GM23338 (cell line): ENCODE measurements around the gene STARD13. TPM values are rescaled to one million over a fixed set of nuclear protein-coding genes. Genes with fewer than 3 reads are reported as not detected.

Source experiments
- ATAC-seq: fragments of 200-7000 bp; cut with Tn5 transposase; 3 replicates; pipeline ENCODE4 v1.9.1; 2020
- DNase-seq: peaks from one replicate; pipeline ENCODE4 v3.0.0-alpha.2; 2015; ENCODE audit warnings: low spot score
- H2AFZ ChIP-seq: fragments of 200-600 bp; sonication (generic); 2 replicates; pipeline ENCODE4 v1.8.0; 2016; ENCODE audit warnings: antibody characterized with exemption, mild to moderate bottlenecking, moderate library complexity
- H3F3A ChIP-seq: fragments of 200-600 bp; sonication (generic); replicated peaks from 2 replicates; pipeline ENCODE4 v1.8.0; 2017; ENCODE audit warnings: antibody characterized with exemption, mixed run types, low read depth
- H3K27ac ChIP-seq: fragments of 200-600 bp; sonication (generic); 2 replicates; pipeline ENCODE4 v1.6.1; 2016; ENCODE audit warnings: low read depth
- H3K27me3 ChIP-seq: fragments of 200-600 bp; sonication (generic); 2 replicates; pipeline ENCODE4 v1.8.0; 2016; ENCODE audit warnings: mild to moderate bottlenecking, mixed run types, moderate library complexity; ENCODE audit not compliant: insufficient read depth
- H3K36me3 ChIP-seq: fragments of 200-600 bp; sonication (generic); 2 replicates; pipeline ENCODE4 v1.8.0; 2016; ENCODE audit warnings: mild to moderate bottlenecking; ENCODE audit not compliant: insufficient read depth
- H3K4me1 ChIP-seq: fragments of 200-600 bp; sonication (generic); 2 replicates; pipeline ENCODE4 v1.8.0; 2016; ENCODE audit warnings: mild to moderate bottlenecking, moderate library complexity; ENCODE audit not compliant: insufficient read depth
- H3K4me2 ChIP-seq: fragments of 200-600 bp; sonication (generic); 2 replicates; pipeline ENCODE4 v1.7.1; 2017; ENCODE audit warnings: mixed run types
- H3K4me3 ChIP-seq: fragments of 200-600 bp; sonication (generic); 2 replicates; pipeline ENCODE4 v1.6.1; 2016; ENCODE audit warnings: mixed run types
- H3K79me2 ChIP-seq: fragments of 200-600 bp; sonication (generic); replicated peaks from 2 replicates; pipeline ENCODE4 v1.8.0; 2017; ENCODE audit warnings: mild to moderate bottlenecking; ENCODE audit not compliant: insufficient read depth
- H3K9me2 ChIP-seq: fragments of 200-600 bp; sonication (generic); 2 replicates; pipeline ENCODE4 v1.8.0; 2017; ENCODE audit not compliant: insufficient read depth
- H4K20me1 ChIP-seq: fragments of 200-600 bp; sonication (generic); replicated peaks from 2 replicates; pipeline ENCODE4 v1.8.0; 2017; ENCODE audit warnings: mild to moderate bottlenecking; ENCODE audit not compliant: insufficient read depth
- H3K27ac Mint-ChIP-seq: 2 replicates; pipeline ENCODE4 v1.8.0; 2020; ENCODE audit warnings: inconsistent platforms, mild to moderate bottlenecking, moderate library complexity, mixed read lengths
- H3K27me3 Mint-ChIP-seq: 3 replicates; pipeline ENCODE4 v1.8.0; 2022; ENCODE audit warnings: low read depth, mild to moderate bottlenecking, moderate library complexity, mixed read lengths, inconsistent platforms; ENCODE audit not compliant: insufficient read depth, poor library complexity
- H3K36me3 Mint-ChIP-seq: 3 replicates; pipeline ENCODE4 v1.8.0; 2021; ENCODE audit warnings: low read depth, mild to moderate bottlenecking, inconsistent platforms, moderate library complexity, mixed read lengths
- H3K4me1 Mint-ChIP-seq: 3 replicates; pipeline ENCODE4 v1.8.0; 2020; ENCODE audit warnings: mild to moderate bottlenecking, inconsistent platforms, mixed read lengths
- H3K4me3 Mint-ChIP-seq: 3 replicates; pipeline ENCODE4 v1.8.0; 2021; ENCODE audit warnings: moderate library complexity, mild to moderate bottlenecking, inconsistent platforms, mixed read lengths
- H3K9me3 Mint-ChIP-seq: 3 replicates; pipeline ENCODE4 v1.8.0; 2020; ENCODE audit warnings: moderate library complexity, mild to moderate bottlenecking, inconsistent platforms, mixed read lengths
- CREB1 ChIP-seq: fragments of 250-450 bp; sonication (Bioruptor Pico); IDR thresholded peaks from 2 replicates; pipeline ENCODE4 v1.5.0; 2020; ENCODE audit warnings: low read depth, mild to moderate bottlenecking, moderate library complexity
- CTCF ChIP-seq, 2 experiments: fragments of 200-600 bp in 1 of 2; sonication (generic) in 1 of 2; conservative IDR thresholded peaks; 2 replicates each; pipeline versions ENCODE4 v1.5.1 to v1.6.1; 2016 to 2017; ENCODE audit warnings: antibody characterized with exemption in 2 of 2, low read depth in 2 of 2, mild to moderate bottlenecking in 2 of 2, moderate library complexity in 1 of 2
- EZH2 ChIP-seq: fragments of 200-600 bp; sonication (generic); IDR thresholded peaks from one replicate; pipeline ENCODE4 v1.8.0; 2017; ENCODE audit warnings: antibody characterized with exemption, mild to moderate bottlenecking, low read depth; ENCODE audit not compliant: unreplicated experiment
- EZH2phosphoT487 ChIP-seq: fragments of 200-600 bp; sonication (generic); IDR thresholded peaks from one replicate; pipeline ENCODE4 v1.8.1; 2018; ENCODE audit warnings: antibody characterized with exemption; ENCODE audit not compliant: unreplicated experiment
- JUNB ChIP-seq: IDR thresholded peaks from one replicate; pipeline ENCODE4 v1.6.1; 2016; ENCODE audit warnings: antibody characterized with exemption; ENCODE audit not compliant: unreplicated experiment
- POLR2AphosphoS5 ChIP-seq: IDR thresholded peaks from 2 replicates; pipeline ENCODE4 v1.6.1; 2016; ENCODE audit warnings: antibody characterized with exemption, low read depth
- REST ChIP-seq: IDR thresholded peaks from one replicate; pipeline ENCODE4 v1.6.1; 2018; ENCODE audit warnings: antibody characterized with exemption; ENCODE audit not compliant: unreplicated experiment
- STAT1 ChIP-seq: IDR thresholded peaks from one replicate; pipeline ENCODE4 v1.6.1; 2016; ENCODE audit warnings: antibody characterized with exemption; ENCODE audit not compliant: unreplicated experiment
- ZNF331 ChIP-seq: fragments of 250-450 bp; sonication (Bioruptor Pico); IDR thresholded peaks from 2 replicates; pipeline ENCODE4 v1.5.0; 2020; ENCODE audit warnings: low read depth, mild to moderate bottlenecking, moderate library complexity
- polyA plus RNA-seq: library from polyadenylated mRNA; unstranded; fragments of >200 nt; fragmentation: Nextera tagmentation; extraction: Ambion mirVana; gene quantifications from 2 replicates; pipeline ENCODE4 v1.2.1, GENCODE V29; 2016
- total RNA-seq: library from RNA; depleted of rRNA; stranded (reverse); fragments of >200 nt; shearing (Covaris generic); gene quantifications from 2 replicates; pipeline ENCODE4 v1.2.3, GENCODE V29; 2014
- TF ChIP-seq, protein P1 (sequence below): fragments of 250-450 bp; sonication (Bioruptor Pico); IDR thresholded peaks from 2 replicates; pipeline ENCODE4 v1.5.0; 2020; ENCODE audit warnings: mild to moderate bottlenecking, moderate library complexity
- TF ChIP-seq, protein P2 (sequence below): IDR thresholded peaks from 2 replicates; pipeline ENCODE4 v1.6.1; 2016; ENCODE audit warnings: antibody characterized with exemption

Gene STARD13
- total and polyA plus RNA-seq, 2 experiments from 2014 or later = 3.2 to 5.2 TPM

DNA sequence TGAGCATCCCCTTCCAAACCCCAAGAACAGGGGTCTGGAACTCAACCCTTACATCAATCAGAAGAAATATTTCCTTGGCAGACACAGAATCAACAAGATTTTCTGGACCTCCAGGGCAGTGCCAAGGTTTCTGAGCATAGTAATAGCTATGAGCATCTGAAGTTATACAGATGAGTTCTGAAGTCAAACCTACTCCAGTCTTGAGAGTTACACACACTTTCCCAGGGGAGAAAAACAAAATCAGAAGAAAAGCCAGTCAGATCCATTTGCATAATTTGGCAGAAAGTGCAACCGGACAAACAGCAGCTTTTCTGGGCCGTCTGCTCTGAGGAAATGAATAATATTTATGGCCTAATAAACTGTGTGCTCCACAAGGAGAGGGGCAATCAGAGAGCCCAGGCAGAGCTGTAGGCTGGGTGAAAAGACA, 176.3 kb downstream of the STARD13 start:
- Histone ChIP-seq H4K20me1 (no peaks in the 10 kb centered on the region), H3K36me3 (no peaks in the 10 kb centered on the region), H2AFZ (no peak overlapping the region), H3K4me3 (no peak overlapping the region), H3K79me2 (no peaks in the 10 kb centered on the region), H3K9me2 (0 out of 2 replicates have a peak, but pooled peaks cover 7% of the 10 kb centered on the region), H3K4me1 (no peaks in the 10 kb centered on the region), H3K27ac (no peak overlapping the region), H3K27me3 (no peaks in the 10 kb centered on the region), H3F3A (no peaks in the 10 kb centered on the region), H3K4me2 (no peak overlapping the region)
- Mint-ChIP-seq H3K36me3 (0 out of 3 replicates have a peak, but pooled peaks cover 2% of the 10 kb centered on the region), H3K27ac (no peak overlapping the region), H3K4me1 (no peaks in the 10 kb centered on the region; the same call in 2 of the 3 replicates), H3K4me3 (no peak overlapping the region), H3K9me3 (no peaks in the 10 kb centered on the region), H3K27me3 (peaks cover 2% of the 10 kb centered on the region)
- ATAC-seq (no peak), DNase-seq (no peak)
- no peak for TF ChIP-seq ZNF331 (CRISPR knock-in tag)
- TF ChIP-seq, protein P1, sequence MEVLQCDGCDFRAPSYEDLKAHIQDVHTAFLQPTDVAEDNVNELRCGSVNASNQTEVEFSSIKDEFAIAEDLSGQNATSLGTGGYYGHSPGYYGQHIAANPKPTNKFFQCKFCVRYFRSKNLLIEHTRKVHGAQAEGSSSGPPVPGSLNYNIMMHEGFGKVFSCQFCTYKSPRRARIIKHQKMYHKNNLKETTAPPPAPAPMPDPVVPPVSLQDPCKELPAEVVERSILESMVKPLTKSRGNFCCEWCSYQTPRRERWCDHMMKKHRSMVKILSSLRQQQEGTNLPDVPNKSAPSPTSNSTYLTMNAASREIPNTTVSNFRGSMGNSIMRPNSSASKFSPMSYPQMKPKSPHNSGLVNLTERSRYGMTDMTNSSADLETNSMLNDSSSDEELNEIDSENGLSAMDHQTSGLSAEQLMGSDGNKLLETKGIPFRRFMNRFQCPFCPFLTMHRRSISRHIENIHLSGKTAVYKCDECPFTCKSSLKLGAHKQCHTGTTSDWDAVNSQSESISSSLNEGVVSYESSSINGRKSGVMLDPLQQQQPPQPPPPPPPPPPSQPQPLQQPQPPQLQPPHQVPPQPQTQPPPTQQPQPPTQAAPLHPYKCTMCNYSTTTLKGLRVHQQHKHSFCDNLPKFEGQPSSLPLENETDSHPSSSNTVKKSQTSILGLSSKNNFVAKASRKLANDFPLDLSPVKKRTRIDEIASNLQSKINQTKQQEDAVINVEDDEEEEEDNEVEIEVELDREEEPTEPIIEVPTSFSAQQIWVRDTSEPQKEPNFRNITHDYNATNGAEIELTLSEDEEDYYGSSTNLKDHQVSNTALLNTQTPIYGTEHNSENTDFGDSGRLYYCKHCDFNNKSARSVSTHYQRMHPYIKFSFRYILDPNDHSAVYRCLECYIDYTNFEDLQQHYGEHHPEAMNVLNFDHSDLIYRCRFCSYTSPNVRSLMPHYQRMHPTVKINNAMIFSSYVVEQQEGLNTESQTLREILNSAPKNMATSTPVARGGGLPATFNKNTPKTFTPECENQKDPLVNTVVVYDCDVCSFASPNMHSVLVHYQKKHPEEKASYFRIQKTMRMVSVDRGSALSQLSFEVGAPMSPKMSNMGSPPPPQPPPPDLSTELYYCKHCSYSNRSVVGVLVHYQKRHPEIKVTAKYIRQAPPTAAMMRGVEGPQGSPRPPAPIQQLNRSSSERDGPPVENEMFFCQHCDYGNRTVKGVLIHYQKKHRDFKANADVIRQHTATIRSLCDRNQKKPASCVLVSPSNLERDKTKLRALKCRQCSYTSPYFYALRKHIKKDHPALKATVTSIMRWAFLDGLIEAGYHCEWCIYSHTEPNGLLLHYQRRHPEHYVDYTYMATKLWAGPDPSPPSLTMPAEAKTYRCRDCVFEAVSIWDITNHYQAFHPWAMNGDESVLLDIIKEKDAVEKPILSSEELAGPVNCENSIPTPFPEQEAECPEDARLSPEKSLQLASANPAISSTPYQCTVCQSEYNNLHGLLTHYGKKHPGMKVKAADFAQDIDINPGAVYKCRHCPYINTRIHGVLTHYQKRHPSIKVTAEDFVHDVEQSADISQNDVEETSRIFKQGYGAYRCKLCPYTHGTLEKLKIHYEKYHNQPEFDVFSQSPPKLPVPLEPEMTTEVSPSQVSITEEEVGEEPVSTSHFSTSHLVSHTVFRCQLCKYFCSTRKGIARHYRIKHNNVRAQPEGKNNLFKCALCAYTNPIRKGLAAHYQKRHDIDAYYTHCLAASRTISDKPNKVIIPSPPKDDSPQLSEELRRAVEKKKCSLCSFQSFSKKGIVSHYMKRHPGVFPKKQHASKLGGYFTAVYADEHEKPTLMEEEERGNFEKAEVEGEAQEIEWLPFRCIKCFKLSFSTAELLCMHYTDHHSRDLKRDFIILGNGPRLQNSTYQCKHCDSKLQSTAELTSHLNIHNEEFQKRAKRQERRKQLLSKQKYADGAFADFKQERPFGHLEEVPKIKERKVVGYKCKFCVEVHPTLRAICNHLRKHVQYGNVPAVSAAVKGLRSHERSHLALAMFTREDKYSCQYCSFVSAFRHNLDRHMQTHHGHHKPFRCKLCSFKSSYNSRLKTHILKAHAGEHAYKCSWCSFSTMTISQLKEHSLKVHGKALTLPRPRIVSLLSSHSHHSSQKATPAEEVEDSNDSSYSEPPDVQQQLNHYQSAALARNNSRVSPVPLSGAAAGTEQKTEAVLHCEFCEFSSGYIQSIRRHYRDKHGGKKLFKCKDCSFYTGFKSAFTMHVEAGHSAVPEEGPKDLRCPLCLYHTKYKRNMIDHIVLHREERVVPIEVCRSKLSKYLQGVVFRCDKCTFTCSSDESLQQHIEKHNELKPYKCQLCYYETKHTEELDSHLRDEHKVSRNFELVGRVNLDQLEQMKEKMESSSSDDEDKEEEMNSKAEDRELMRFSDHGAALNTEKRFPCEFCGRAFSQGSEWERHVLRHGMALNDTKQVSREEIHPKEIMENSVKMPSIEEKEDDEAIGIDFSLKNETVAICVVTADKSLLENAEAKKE (CRISPR knock-in tag) = no peak
- no peak for TF ChIP-seq CREB1
- TF ChIP-seq EZH2 = no peak
- no peak for TF ChIP-seq STAT1
- TF ChIP-seq REST = no peak
- no peak for TF ChIP-seq CTCF (conservative IDR thresholded peaks at IDR 0.05; ENCODE audit: low read depth in 2 of 2)
- no peak for TF ChIP-seq EZH2phosphoT487
- TF ChIP-seq, protein P2, sequence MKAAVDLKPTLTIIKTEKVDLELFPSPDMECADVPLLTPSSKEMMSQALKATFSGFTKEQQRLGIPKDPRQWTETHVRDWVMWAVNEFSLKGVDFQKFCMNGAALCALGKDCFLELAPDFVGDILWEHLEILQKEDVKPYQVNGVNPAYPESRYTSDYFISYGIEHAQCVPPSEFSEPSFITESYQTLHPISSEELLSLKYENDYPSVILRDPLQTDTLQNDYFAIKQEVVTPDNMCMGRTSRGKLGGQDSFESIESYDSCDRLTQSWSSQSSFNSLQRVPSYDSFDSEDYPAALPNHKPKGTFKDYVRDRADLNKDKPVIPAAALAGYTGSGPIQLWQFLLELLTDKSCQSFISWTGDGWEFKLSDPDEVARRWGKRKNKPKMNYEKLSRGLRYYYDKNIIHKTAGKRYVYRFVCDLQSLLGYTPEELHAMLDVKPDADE = no peak
- no peak for TF ChIP-seq POLR2AphosphoS5
- TF ChIP-seq JUNB = no peak
